Brain microvascular endothelial cell (primary cell): ENCODE measurements around the gene AATF.

Source experiments
- DNase-seq: peaks from one replicate; pipeline ENCODE4 v3.0.0-alpha.2; 2020
- H3K27ac ChIP-seq: fragments of 250-450 bp; sonication (Bioruptor Pico); 2 replicates; pipeline ENCODE4 v1.5.1; 2020; ENCODE audit warnings: mild to moderate bottlenecking, moderate library complexity
- H3K27me3 ChIP-seq: fragments of 250-450 bp; sonication (Bioruptor Pico); replicated peaks from 2 replicates; pipeline ENCODE4 v1.5.1; 2020; ENCODE audit warnings: mild to moderate bottlenecking
- H3K36me3 ChIP-seq: fragments of 250-450 bp; sonication (Bioruptor Pico); replicated peaks from 2 replicates; pipeline ENCODE4 v1.5.1; 2020; ENCODE audit warnings: mild to moderate bottlenecking
- H3K4me3 ChIP-seq: 2 replicates; pipeline ENCODE4 v1.5.1; 2011; ENCODE audit warnings: low read depth, mild to moderate bottlenecking, control low read depth, low read length, moderate library complexity
- in situ Hi-C: cut with HindIII; loops from 2 replicates; pipeline ENCODE4 v1.10.0; 2017; ENCODE audit warnings: low sequenced_read_pairs, low pct_ligation_motif_present
- TF ChIP-seq, protein P1 (sequence below): IDR thresholded peaks from 2 replicates; pipeline ENCODE4 v1.5.1; 2011; ENCODE audit warnings: low read depth, mild to moderate bottlenecking, moderate library complexity, low read length, control low read depth, inconsistent platforms; ENCODE audit errors: missing control alignments

Gene AATF

GRCh38 chr17:37106049-37106448 lies 157.3 kb downstream of the AATF start:
- TF ChIP-seq, protein P1, sequence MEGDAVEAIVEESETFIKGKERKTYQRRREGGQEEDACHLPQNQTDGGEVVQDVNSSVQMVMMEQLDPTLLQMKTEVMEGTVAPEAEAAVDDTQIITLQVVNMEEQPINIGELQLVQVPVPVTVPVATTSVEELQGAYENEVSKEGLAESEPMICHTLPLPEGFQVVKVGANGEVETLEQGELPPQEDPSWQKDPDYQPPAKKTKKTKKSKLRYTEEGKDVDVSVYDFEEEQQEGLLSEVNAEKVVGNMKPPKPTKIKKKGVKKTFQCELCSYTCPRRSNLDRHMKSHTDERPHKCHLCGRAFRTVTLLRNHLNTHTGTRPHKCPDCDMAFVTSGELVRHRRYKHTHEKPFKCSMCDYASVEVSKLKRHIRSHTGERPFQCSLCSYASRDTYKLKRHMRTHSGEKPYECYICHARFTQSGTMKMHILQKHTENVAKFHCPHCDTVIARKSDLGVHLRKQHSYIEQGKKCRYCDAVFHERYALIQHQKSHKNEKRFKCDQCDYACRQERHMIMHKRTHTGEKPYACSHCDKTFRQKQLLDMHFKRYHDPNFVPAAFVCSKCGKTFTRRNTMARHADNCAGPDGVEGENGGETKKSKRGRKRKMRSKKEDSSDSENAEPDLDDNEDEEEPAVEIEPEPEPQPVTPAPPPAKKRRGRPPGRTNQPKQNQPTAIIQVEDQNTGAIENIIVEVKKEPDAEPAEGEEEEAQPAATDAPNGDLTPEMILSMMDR: no peak
- Histone ChIP-seq H3K4me3 (no peak overlapping the region), H3K27ac (no peak overlapping the region), H3K36me3 (peaks cover 28% of the 10 kb centered on the region), H3K27me3 (no peaks in the 10 kb centered on the region)
- DNase-seq: no peak
- in situ Hi-C loops: no loop called here
